ENCODE results near the gene GPC4. TPM values are rescaled to one million over a fixed set of nuclear protein-coding genes. Genes with fewer than 3 reads are reported as not detected.

GPC4 gene
- total and polyA plus RNA-seq, 9 of the 15 experiments (the other 6 are each of a cell fraction or from before 2014, with no cell fraction given), result 0.11 TPM; not detected in 8

GRCh38 chrX:133412665-133413064, 2.6 kb downstream of the GPC4 start:
- Histone ChIP-seq H3K4me3 (no peak overlapping the region), H3K27ac (ENCODE audit: extremely low read depth, low read depth, low read length) (no peak overlapping the region), H3K36me3 (ENCODE audit: control insufficient read depth, insufficient read depth, low read length) (no peaks in the 10 kb centered on the region), H3K9me1 (ENCODE audit: control insufficient read depth, insufficient read depth, low read length) (no peaks in the 10 kb centered on the region), H3K27me3 (ENCODE audit: control insufficient read depth in 2 of 2, insufficient read depth in 2 of 2, low read length in 2 of 2) (peaks cover 0 to 5% of the 10 kb centered on the region in 2 experiments; a peak in 1 of 5 replicates), H2AFZ (ENCODE audit: low read depth, low read length) (no peak overlapping the region), H3K4me2 (ENCODE audit: insufficient read depth, low read length) (no peak overlapping the region), H3K9ac (ENCODE audit: insufficient read depth in 1 of 2, low read depth in 2 of 2, low read length in 2 of 2) (no peak overlapping the region), H3K79me2 (ENCODE audit: control insufficient read depth, insufficient read depth, low read length) (no peaks in the 10 kb centered on the region), H3K9me3 (replicated peaks; ENCODE audit: control insufficient read depth, insufficient read depth, low read depth, low read length) (no peaks in the 10 kb centered on the region), H4K20me1 (replicated peaks; ENCODE audit: control insufficient read depth, insufficient read depth, low read length) (no peaks in the 10 kb centered on the region), H3K4me1 (replicated peaks in 1 of 2; ENCODE audit: control insufficient read depth in 2 of 2, insufficient read depth in 2 of 2, low read length in 2 of 2) (no peaks in the 10 kb centered on the region; a peak in 1 of 5 replicates)
- ChIA-PET CTCF (ENCODE audit: low intra/inter-chr PET ratio) (no interaction called here), POLR2A (no interaction called here)
- ATAC-seq, result no peak
- DNase-seq (ENCODE audit: extremely low read depth in 1 of 4, low spot score in 3 of 4), result no peak
- no peak for FAIRE-seq
- 6% methylated on average over 3 of the region's 5 CpGs for WGBS (ENCODE audit: insufficient coverage, low coverage, missing lambda C conversion rate)
- in situ Hi-C loops (cut with MboI), result no loop called here
- intact Hi-C loops (cut with micrococcal nuclease), result no loop called here
- BruUV-seq (replicated peaks), result no TSS peak
- no peak for TF ChIP-seq HOMEZ (CRISPR knock-in tag; IDR thresholded peaks at IDR 0.05)
- no peak for TF ChIP-seq BRCA1 (IDR thresholded peaks at IDR 0.05)
- TF ChIP-seq BRCA1 (CRISPR knock-in tag; IDR thresholded peaks at IDR 0.05), result no peak
- TF ChIP-seq MAFG (tag; conservative IDR thresholded peaks at IDR 0.05), result no peak
- TF ChIP-seq POLR2AphosphoS2 (IDR thresholded peaks at IDR 0.05; ENCODE audit: low read length), result no peak
- no peak for TF ChIP-seq ZNF224 (CRISPR knock-in tag; IDR thresholded peaks at IDR 0.05)
- TF ChIP-seq ZNF347 (CRISPR knock-in tag; IDR thresholded peaks at IDR 0.05; ENCODE audit: low read depth), result no peak
- no peak for TF ChIP-seq MTA3 (IDR thresholded peaks at IDR 0.05; ENCODE audit: borderline replicate concordance)
- no peak for TF ChIP-seq POLR2A (conservative IDR thresholded peaks at IDR 0.05)
- no peak for TF ChIP-seq ZBTB43 (CRISPR knock-in tag; IDR thresholded peaks at IDR 0.05)
- TF ChIP-seq PRDM10 (IDR thresholded peaks at IDR 0.05; ENCODE audit: partially characterized antibody), result no peak
- TF ChIP-seq PHB (CRISPR knock-in tag; IDR thresholded peaks at IDR 0.05), result no peak
- no peak for TF ChIP-seq ATF7 (IDR thresholded peaks at IDR 0.05)
- TF ChIP-seq E2F5 (CRISPR knock-in tag; IDR thresholded peaks at IDR 0.05), result no peak
- no peak for TF ChIP-seq TEAD4 (IDR thresholded peaks at IDR 0.05; ENCODE audit: low read length)
- TF ChIP-seq TEAD4 (CRISPR knock-in tag; IDR thresholded peaks at IDR 0.05; ENCODE audit: borderline replicate concordance), result no peak
- no peak for TF ChIP-seq ZSCAN32 (CRISPR knock-in tag; IDR thresholded peaks at IDR 0.05)

Measured in K562 (cell line).